HG03442 (cell line): Measurements from ENCODE around the gene OCEL1.

ENCODE experiments used
- ATAC-seq: cut with Tn5 transposase; IDR thresholded peaks from one replicate; pipeline ENCODE4 v1.9.1; 2021; ENCODE audit warnings: mild to moderate bottlenecking, moderate library complexity; ENCODE audit not compliant: unreplicated experiment

Gene OCEL1

DNA sequence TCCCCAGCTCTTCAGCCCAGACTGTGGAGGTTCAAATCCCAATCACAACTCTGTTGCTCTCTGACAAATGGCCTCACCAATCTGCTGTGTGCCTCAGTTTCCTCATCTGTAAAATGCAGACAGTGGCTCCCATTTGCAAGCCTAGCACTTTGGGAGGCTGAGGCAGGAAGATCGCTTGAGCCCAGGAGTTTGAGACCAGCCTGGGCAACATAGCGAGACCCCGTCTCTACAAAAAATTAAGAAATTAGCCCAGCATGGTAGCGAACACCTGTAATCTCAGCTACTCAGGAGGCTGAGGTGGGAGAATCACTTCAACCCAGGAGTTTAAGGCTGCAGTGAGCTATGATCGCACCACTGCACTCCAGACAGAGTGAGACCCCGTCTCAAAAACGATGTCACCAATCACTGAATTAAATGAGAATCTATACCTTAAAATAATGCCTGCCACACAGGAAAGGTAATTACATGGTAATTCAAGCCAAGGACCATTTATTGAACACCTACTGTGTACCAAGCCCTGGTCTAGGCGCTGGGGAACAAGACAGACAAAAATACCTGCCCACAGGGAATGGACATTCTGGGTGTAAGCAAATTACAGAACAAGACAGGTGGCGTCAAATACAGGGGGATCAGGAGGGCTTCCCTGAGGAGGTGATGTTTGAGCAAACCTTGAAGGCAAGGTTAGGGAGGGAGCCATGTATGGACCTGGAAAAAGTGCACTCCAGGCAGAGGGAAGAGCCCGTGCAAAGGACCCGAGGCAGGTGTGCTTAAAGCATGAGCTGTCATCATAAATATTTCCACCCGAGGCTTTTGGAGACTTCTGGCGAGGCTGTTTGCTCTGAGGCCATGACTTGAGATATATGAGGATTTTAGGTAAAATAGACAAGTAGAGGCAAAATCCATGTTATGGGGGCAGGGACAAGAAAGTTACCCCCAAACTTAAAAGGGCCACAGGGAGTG, 12.0 kb downstream of the OCEL1 start:
- ATAC-seq = no peak

- no peak for ATAC-seq
Measured at GRCh38 chr19:17240062-17240752, 14.2 kb downstream of the OCEL1 start.

DNA sequence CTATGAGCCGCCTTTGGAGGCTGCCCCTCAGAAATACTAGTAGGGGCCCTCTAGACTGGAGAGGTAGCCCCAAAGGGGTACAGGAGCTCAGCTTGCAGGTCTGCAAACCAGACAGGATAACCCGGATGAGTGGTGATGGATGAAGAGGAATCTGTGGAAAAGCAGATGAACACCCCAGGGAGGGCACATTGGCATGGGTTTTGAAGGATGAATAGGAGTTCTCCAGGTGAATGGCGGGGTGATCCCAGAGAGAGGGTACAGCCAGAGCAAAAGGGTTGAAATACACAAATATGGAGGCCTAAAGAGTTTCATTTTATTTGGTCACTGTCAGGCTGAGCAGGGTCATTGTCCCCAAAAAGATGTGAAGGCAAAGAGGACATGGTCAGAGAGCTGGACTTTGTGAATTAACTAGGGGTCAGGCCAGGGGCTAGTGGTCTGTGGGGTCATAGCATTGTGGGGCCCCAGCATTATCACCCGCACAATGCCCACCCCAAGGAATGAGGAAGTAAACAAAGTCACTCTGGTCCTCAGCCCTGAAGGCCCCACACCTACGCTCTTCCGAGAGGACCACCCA, 14.9 kb downstream of the OCEL1 start:
- ATAC-seq = no peak

- no peak for ATAC-seq
Measured at GRCh38 chr19:17242431-17243208, 16.6 kb downstream of the OCEL1 start.

DNA sequence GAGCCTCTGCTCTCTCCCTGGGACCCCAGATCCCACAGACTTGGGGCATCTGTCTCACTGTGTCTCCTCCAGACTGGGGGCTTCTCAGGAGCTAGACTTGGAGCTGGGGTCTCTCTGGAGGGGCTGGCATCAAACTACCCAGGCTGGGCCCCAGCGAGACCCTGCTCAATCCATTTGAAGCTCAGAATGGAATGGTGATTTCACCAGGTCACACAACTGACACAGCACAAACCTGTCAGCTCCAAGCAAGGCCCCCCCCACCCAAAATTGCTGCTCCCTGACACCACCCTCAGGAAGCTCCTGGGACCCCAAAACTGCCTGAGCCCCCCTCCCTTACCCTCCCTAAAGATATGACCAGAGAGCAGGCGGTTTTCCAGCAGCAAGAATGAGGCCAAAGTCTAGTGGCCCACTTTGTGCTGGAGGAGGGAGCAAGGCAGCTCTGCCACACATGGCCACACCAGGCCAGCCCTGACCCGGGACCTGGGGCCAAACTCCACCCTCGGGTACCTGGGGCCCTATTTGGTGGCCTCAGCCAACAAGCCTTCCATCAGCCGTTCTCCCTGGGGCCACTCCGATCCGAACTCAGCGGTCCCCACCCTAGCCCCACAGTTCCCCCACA, 17.3 kb downstream of the OCEL1 start:
- ATAC-seq = no peak

- no peak for ATAC-seq
Measured at GRCh38 chr19:17243830-17244617, 18.0 kb downstream of the OCEL1 start.

GRCh38 chr19:17244618-17245534, 18.9 kb downstream of the OCEL1 start:
- peak; percentile 17 for ATAC-seq

DNA sequence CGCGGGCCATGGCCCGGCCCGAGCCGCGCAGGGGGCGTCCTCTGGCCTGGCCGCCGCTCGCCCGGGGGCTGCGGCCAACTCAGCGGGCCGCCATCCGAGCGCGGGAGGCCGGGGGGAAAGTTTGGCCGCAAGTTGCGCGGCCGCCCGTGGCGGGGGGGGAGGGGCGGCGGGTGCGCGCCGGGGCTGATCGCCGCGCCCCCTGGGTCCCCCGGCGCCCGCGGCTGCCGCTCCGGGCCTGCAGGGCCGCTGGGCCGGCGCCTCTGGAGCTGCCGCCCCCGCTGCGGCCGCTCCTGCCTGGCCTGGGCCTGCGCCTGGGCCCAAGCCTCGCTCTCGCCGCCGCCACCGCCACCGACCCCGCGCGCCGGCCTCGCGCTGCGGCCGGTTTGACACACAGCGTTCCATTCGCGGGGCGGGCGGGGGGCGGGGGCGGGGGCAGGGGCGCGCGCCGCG, 19.5 kb downstream of the OCEL1 start, which contains the start of gene NR2F6:
NR2F6 (minus strand) TSS at position 385 of the 450 bp plus-strand sequence. CDS start 699 bp downstream, outside the sequence.
- no peak for ATAC-seq

GRCh38 chr19:17246681-17247425, 20.8 kb downstream of the OCEL1 start:
- no peak for ATAC-seq

DNA sequence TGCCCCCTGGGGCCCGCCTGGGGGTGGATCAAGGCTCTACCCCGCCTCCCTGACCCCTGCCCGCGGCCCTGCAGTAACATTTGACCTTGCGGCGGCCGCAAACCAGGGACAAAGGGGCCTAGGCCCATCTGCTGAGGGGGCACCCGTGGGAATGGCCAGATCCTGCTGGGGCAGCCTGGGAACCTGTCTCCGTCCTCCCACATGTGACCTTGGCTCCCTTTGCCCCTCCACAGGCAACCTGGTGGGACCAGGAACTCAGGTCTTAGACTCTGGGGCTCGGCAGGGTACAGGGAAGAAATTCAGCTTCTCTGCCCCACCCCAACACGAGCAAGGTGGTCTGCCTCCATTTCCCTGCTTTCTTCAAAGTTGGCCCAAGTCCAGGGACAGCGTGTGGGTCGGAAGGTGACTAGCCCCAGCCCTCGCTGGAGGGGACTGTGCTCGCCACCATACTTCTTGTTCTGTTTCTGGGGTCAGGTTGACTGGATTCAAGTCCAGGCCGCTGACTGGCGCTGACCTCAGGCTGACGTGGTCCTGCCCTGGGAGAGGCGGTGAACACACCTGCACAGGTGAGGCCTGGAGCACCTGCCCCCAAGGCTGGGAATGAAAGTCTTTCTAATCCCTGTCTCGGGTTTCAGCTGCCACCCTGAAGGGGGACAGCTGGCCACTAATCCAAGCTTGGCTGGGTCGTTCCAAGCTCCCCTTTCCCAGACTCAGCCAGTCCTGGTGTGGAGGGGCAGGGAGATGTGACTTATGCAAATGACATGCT, 22.2 kb downstream of the OCEL1 start:
- no peak for ATAC-seq

GRCh38 chr19:17249887-17250548, 24.0 kb downstream of the OCEL1 start:
- no peak for ATAC-seq

- ATAC-seq = no peak
Measured at GRCh38 chr19:17254636-17255035, 28.6 kb downstream of the OCEL1 start.

DNA sequence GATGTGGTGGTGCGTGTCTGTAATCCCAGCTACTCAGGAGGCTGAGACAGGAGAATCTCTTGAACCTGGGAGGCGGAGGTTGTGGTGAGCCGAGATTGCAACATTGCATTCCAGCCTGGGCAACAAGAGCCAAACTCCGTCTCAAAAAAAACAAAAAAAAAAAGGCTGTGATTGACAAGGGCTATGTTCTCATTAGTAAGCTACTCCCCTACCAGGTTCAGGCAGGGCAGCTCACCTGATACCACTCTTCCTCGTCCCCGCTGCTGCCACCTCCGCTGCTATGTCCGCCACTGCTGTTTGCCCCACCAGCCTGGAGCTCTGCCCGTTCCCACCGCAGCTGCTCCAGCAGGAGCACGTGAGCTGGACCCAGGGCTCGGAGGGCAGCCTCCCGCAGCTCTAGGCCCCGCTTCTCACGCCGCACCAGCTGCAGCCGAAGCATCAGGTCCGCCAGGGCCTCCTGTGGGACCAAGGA, 29.2 kb downstream of the OCEL1 start:
- ATAC-seq = no peak

DNA sequence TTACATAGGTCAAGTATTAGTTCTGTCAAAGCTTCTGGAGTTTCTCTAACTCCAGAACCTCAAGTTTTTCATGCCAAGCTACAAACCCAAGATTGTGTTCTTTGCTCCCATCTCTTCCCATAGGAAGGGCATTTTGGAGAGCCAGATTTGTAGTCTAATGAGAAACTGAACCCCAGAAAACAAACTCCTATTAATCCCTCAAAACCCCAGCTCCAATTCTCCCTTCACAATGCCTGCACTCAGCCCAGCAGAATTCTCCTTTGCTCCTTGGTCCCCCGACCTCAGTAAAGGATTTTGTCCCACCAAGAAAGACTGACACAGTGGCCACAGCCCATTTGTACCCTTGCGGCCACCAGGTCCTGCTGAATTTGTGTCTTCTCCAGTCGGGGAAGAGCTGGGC, 30.1 kb downstream of the OCEL1 start:
- ATAC-seq = no peak

DNA sequence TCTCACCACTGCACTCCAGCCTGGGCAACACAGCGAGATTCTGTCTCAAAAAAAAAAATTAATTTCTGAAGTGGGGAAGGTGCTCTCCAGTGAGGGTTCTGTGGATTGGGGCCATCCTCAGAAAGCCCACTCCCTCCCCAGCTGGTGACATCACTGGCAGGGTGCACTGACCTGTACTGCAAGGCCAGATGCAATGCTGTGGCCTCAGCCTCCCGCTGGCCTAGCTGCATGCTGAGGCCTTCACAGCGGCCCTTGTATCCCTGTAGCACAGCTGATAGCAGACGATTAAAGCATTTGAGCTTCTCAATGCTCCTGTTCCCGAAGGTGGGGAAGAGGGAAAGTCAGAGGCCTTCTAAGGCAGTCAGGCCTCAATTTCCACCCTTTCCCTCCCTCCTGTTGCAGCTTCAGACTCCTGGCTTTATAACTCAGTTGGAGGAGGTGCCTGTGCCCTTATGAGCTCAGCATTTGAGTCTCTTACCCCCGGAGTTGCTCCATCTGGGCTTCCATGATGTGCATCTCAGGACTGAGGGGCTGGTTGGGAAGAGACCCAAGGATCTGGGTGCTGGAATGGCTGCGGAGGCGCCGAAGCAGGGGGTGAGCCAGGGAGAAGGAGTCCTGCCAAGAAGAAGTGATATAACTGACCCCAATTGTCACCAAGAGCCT, 33.2 kb downstream of the OCEL1 start:
- ATAC-seq = no peak

- ATAC-seq = no peak
Measured at GRCh38 chr19:17259934-17260333, 33.9 kb downstream of the OCEL1 start.
